ENCODE results near the gene ANO1.

The ANO1 gene

DNA sequence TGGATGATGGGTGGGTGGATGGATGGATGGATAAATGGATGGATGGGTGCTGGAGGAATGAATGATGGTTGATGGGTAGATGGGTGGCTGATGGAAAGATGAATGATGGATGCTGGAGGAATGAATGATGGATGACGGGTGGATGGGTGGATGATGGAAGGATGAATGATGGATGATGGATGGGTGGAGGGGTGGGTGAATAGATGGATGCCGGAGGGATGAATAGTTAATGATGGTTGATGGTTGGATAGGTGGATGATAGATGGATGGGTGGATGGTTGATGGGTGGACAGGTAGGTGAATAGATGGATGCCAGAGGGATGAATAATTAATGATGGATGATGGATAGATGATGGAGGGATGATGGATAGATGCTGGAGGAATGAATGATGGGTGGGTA lies 41.4 kb downstream of the ANO1 start:
- no peak for DNase-seq

DNA sequence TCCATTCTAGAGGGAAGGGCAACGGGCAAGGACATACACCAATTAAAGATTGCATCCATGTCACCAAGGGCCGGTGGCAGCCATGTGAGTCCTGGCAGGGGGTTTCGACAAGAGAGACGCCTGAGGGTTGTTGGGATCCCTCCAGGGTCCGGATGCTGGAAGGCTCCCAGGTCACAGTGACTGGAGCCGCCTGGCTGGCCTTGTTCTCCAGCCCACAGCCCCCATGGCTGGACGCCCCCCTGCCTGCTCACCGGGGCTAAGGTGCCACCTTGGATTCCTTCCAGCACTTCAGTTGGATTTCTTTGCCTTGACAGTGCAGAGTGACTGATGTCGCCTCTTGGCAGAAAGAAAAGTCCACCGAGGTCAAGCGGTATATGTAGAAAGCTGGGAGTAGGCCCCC lies 42.6 kb downstream of the ANO1 start:
- DNase-seq, result no peak

DNA sequence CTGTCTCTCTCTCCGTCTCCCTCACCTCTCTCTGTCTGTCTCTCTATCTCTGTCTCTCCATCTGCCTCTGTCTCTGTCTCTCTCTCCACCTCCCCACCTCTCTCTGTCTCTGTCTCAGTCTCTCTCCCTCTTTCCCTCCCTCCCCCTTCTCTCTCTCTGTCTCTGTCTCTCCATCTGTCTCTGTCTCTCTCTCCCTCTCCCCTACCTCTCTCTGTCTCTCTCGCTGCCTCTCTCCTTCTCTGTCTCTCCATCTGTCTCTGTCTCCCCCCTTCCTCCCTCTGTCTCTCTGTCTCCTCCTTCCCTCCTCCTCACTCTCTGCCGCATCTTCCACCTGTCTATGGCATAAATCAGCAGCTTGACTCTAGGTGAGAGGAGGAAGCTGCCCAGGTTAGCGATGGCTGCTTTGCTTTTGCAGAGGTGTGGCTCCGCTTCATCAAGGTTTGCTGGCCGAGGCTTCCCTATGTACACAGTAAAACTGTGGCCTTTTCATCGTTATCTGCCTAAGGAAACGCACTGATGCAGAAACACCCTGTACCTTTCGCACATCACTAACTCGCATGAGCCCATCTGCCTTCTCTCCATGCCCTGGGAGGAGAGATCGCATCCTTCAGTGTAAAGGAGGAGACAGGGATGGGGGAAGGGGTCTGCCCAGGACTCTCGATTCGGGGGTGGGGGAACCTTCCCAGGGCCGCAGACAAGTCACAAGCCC lies 44.5 kb downstream of the ANO1 start:
- DNase-seq, result no peak

DNA sequence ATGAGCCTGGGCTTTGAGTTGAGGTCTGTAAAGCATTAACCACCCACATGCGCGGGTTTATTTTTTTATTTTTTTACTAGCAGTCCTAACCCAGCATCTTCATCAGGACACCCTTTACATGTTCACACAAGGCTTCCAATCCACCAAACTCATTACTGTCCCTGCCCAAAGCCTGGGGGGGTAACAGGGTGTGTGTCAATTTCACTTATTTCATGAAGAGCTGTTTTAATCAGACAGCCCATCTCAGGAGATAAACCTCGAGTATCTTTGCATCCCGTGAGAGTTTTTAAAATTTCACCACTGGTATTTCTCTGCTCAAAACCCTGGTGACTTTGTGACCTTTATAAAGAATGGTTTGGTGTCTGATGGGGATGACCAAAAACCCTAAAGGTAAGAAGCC lies 45.6 kb downstream of the ANO1 start:
- DNase-seq, result no peak

DNA sequence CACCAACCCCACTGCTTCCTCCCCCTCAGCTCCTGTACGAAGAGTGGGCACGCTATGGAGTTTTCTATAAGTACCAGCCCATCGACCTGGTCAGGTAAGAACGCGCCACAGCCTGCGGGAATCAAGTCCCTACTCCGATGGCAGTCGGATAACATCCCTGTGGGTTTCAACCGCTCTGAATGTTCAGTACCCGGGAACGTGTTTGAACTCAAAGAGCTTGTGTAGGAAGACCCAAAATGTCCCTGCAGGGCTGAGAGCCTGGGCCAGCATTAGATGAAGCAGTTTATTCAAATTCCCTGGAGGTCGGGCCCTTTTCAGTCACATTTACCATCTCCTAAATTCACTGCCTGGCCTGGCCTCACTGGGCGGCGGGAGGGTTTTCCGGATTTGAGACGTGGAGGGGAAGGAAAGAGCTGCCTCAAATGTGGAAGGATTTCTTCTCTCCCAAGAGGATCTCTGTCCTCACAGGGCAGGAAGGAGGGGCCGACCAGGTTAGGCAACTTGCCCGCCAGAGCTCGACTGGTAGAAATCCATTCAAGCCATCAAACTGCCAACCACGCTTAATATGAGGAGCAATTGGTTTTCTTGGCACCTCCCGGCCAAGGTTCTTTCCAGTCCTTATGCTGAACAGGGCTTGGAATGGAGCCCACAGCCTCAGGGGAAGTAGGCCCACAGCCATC lies 46.3 kb downstream of the ANO1 start:
- no peak for DNase-seq

DNA sequence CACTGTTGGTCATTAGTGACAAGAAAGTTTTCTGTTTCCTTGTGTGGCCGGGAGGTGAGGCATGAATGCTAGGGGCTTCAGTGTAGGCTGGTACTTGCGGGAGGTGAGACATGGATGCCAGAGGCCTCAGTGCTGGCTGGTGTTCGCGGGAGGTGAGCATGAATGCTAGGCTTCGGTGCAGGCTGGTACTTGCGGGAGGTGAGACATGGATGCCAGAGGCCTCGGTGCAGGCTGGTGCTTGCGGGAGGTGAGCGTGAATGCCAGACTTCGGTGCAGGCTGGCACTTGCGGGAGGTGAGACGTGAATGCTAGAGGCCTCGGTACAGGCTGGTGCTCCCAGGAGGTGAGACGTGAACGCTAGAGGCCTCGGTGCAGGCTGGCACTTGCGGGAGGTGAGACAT lies 48.4 kb downstream of the ANO1 start:
- no peak for DNase-seq

DNA sequence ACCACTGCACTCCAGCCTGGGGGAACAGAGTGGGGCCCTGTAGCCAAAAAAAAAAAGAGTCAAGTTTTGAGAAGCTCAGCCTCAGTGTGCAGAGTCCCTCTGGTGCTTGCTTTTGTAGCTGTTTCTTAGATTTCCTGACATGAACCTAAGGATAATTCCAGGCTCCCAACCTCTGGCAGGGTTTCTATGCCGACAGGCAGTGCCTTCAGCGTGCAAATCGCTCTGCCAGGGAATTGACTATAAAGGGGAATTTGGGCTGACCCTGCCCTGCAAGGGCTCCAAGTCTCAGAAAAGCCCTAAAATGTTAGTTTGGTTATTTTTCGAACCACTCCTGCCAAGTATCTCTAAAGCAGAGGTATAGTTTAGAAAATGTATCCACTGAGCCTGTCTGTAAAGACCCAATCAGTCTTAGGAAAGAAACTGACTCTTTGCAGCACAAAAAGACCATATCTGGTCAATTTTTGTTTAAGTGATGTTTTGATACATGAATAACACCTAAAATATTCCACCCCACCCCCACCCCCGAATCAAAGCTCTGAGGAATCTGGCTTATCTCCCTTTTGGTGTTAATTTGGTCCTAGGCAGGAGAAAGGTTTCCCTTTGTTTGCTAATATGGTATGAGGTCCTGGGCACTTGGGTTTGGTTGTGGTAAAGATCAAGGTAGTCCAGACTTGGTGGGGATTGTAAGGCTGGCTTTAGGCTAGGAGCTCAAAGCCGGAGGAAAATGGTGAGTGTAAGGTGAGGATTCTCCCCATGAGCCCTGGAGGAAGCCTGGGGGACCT lies 49.7 kb downstream of the ANO1 start:
- no peak for DNase-seq

DNA sequence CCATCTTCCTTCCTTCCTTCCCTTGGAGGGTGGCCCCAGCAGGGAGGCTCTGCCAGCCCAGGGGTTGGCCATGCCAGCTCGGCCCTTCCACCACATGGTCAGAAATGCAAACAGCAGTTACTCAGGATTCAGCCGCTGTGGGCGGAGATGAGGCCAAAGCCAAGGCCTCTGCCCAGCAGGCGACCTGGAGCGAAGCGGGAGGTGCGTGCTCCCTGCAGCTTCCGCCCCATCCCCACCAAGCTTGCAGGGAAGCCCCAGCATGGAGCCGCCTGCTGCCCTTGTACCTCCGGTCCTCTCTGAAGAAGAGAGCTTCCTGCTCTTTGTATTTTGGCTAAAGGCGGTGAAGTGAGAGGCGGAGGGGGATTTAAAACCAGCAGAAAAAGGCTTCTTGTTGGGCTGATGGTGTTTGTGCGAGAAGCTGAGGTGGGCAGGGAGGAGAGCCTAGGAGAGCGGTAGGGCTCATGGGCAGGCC lies 50.4 kb downstream of the ANO1 start:
- DNase-seq, result no peak

DNA sequence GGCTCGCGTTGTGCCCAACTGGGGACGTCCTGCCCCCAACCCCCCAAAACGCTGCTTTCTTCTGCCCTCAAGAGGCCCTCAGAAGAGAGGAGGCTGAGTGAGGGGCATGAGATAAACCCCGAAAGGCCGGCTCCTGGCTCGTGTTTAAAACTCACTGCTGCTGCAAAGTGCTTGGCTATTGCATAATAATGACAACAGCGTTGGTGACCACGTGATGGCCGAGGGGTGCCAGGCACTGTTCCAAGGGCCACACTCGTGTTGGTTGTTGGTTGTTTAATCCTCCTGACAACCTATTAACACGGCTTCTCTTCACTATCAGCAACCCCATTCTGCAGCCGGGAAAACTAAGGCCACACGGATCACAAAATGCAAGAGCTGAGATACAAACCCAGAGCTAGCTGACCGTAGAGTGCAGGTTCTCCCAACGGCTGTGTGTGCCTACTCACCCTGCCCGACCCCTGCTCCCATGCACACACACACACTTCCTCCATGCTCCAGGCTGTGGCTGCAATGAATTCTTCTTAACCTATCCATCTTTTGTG lies 51.0 kb downstream of the ANO1 start:
- DNase-seq, result no peak

DNA sequence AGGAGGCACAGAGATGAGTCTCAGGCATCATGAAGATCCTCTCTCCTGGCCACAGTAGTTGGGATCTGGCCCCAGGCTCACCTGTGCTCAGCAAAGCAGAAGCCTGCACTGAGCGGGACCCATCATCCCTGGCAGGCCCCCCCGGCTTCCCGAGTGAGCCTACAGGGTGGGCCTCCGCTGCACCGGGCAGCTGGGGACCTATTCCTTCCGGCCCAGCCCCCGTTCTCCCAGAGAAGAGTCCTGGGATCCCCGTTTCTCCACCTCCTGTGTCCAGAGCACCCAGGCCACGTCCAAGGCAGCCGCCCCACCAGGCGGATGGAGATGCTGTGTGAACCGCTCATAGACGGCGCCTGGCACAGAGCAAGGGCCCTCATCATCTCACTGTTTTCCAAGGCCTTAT lies 52.5 kb downstream of the ANO1 start:
- DNase-seq, result no peak

DNA sequence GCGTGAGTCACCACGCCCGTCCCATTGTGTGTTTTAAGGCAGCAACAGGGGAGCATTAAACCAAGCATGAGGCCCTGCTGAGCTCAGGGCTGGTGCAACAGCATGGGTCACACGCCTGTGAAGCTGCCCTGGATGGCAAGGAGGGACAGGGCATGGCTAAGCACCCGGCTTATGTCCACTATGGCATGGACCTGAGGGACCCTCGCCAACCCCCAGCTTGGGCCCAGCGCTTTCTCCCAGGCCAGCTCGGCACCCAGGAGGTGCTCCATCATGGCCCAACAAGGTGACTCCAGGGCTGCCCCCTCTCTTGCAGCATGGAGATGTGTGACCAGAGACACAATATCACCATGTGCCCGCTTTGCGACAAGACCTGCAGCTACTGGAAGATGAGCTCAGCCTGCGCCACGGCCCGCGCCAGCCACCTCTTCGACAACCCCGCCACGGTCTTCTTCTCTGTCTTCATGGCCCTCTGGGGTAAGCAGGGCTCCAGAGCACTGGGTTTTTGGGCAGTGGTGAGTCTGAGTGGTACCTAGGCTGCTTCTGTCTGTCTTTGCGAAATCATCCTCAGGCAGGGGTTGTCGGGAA lies 53.6 kb downstream of the ANO1 start:
- no peak for DNase-seq

DNA sequence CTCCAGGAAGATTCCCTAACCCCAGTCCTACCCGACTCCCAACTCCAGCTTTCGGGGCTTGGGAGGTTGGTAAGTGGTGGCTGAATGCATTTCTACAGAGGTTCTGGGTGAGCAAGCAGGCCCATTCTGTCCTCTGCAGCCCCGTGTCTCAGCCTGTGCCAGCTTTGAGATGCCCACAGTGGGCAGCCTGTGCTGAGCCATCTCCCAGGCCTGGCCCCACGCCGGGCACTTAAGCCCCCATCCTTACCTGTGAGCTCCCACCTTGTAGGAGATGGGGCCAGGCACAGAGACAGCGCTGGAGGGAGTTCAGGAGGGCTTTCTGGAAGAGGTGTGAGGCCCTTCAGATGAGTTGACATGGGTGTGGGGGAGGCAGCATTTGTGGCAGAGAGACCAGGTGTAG lies 54.5 kb downstream of the ANO1 start:
- no peak for DNase-seq

DNA sequence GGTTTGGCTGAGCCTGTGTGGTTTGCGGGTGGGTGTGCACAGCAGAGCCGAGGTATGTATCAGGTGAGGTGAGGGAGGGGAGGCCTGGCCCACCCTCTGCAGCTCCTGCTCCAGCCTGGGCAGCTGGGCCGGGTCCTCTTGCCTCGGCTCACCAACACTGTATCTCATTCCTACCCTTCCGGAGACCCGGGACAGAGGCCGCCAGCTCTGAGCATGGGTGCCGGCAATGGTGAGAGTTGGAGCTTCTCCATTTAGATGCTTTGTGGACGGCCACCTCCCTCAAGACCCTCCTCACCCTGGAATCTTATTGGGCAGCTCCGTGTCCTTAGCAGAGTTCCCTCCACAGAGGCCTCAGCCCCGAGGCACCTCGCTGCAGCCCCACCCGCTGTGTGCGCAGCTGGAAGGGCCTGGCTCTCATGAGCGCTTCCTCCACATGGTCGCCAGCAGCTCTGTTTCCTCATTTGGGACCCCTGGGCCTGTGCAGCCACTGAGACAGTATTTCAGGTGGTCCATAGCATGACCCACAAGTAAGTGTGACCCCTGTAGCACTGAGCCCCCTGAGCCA lies 55.7 kb downstream of the ANO1 start:
- no peak for DNase-seq

DNA sequence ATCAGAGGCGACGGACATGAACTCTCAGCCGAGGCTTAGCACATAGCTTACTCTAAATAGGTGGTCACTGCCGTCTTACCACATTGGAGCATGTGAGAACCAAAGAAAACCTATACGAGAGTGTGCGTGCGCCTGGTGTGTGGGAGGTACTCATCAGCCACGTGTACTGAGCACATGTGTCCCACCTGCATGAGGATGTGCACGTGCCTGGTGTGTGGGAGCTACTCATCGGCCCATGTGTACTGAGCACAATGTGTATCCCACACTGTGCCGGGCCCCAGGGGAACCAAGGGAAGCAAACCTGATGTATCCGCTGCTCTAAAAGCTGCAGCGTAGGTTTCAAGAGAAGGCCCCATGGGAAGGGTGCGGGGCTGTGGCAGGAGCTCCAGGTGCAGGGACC lies 56.4 kb downstream of the ANO1 start:
- DNase-seq, result no peak

DNA sequence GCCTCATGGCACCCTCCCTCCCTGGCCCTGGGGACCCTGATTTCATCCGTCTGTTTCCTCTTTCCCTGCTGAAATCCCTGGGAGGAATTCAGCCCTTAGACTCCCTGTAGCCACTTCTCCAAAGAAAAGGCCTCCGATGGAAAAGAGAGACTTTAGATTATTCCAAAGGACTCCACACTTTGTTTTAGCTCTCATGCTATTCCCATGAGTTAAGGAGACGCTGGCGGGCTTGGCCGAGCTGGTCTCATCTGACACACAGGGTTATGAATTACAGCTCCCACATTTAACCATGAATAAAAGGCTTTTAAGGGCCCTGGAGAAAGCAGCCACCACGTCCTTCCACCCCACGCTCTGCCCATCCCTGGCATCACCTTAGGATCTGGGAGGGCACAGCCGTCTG lies 57.0 kb downstream of the ANO1 start:
- no peak for DNase-seq

DNA sequence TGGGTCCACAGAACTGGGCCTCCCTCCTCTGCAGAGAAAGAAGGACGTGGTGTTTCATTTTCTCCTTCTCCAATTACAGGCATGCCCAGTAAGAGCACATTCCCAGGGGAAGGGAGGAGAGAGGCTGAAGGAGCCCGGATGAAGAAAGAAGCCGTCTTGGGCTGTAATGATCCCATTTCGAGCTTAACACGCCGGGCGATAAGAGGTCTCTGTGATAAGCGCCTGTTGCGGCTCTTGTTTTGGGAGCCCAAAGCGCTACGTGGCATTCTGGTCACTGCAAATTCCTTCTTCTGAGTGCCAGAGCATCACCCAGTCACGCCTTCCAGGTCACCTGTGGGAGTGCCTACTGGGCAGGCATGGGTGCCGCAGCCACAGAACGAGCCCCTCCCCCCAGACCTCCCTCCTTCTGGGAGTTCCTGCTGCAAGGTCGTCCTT lies 57.5 kb downstream of the ANO1 start:
- DNase-seq, result no peak

DNA sequence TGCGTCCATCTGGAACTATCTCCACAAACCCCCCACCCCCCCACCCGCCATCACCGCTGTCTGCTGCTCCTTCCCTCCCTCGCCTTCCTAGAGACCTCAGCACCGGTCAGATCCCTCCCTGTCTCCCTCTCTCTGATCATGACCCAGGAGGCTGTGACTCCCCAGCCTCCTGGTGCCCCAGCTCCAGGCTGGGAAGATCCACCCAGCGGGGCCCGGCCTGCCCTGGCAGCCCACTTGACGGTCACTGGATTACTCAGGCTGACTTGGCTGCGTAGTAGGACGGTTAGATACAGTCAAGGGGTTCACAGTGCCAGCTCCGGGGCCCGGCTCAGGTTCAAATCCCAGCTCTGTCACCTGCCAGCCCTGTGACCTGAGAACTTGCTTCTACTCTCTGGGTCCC lies 59.3 kb downstream of the ANO1 start:
- DNase-seq, result no peak

DNA sequence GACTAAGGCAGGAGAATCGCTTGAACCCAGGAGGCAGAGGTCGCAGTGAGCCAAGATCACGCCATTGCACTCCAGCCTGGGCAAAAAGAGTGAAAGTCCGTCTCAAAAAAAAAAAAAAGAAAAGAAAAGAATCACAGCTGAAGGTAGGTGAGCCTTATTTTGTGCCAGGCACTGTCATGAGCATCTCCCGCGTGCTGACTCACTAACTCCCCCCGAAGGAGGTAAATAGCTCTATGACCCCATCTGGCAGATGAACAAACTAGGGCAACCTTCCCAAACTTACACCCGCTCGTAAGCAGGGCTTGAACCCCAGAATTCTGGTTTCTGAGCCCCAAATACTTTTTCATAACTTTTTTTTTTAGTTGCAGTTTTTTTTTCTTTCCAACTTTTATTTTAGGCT lies 60.3 kb downstream of the ANO1 start:
- DNase-seq, result no peak

DNA sequence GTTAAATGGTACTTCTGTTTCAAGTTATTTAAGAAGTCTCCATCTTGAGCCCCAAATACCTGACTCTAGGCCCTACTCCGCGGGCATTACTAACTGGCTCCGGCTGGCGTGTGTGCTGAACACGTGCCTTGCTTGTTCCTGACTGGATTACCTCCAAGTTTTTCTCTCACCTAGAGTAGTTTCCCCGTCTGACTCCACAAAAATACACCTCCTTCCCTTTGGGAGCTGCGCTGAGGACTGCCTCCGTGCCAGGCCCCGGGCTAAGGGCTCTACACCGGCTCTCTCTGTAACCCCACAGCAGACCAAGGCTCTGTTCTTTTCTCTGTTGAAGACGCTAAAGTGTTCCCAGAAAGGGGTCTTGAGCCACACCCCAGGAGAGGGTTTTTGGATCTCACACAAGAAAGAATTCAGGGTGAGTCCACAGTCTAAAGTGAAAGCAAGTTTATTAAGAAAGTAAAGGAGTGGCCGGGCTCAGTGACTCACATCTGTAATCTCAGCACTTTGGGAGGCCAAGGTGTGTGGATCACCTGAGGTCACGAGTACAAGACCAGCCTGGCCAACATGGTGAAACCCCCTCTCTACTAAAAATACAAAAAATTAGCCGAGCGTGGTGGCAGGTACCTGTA lies 61.8 kb downstream of the ANO1 start:
- DNase-seq, result no peak

DNA sequence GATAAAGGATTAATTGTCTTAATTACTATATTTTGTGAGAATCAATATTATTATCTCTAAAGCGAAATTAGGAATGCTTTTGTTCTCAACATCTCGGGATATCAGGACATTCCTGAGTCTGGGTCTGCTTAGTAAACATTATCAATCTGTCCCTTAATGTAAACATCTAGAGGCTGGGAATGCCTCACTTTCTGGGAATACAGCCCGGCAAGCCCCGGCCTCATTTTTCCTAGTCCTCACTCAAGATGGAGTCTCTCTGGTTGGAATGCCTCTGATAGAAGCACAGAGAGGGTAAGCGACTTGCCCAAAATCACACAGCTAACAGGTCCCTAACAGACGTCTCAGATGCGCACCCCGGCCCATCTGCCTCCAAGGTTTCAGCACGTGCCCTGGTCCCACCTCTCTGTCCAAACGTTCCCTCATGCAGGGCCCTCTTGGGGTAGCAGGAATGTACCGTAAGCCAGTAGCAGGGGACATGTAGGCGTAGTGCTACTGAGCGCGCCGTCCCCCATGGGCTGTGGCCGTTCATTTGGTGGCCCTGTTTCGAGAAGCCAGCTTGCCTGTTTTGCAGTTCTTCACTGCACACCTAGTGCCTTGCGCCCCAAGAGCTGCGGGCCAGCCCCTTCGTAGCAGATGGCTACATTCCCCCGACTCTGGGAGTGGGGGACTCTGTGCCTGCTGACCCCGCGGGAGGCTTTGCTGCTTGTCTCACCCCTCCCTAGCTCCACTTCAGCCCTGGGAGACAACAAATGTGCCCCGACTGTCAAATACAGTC lies 62.8 kb downstream of the ANO1 start:
- DNase-seq, result no peak

DNA sequence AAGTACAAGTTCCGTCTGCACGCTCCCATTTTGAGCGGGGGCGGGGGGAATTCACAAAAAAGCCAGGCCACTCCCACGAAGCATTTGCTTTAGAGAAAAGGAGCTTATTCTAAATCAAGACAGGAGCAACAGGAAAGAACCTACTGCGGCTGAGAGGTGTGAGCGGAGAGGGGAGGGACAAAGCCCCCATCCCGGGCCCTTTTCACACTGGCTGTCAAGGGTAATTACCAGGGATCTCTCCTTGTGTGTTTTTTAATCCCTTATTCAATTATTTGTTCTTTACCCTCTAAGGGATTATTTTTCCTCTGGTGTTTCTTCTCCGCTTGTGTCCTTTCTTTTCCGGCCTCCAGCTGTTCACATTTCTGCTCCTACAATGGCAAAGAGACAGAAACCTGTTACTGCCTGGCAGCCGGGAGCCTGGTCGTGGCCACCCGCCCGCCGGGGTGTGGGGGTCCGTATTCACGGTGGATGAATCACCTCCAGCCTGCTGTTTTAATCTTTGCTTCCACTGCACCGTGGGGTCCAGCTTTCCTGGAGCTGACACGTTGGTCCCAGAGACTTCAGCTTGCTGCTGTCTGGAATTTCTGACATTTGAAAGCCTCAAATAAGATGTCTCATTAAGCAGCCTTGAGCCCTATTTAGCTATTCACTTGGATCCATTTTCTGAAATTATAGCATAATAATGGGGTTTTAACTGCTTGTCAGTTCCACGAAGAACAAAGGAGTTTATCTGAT lies 63.5 kb downstream of the ANO1 start:
- DNase-seq, result no peak

Data from activated CD8-positive, alpha-beta memory T cell treated with anti-CD3 and anti-CD28 coated beads for 24 hours (primary cell).